Transverse colon (tissue), 4 donors: ENCODE data around the gene CHD6. TPM values are rescaled to one million over a fixed set of nuclear protein-coding genes. Genes with fewer than 3 reads are reported as not detected.

Experiments
- DNase-seq: peaks from one replicate; pipeline ENCODE4 v3.0.0-alpha.2; 2019
- H3K27ac ChIP-seq, 4 donors: fragments of 200-600 bp; sonication (generic); 2 replicates each; pipeline ENCODE4 v1.5.1; 2016 to 2018; ENCODE audit warnings: inconsistent platforms in 4 of 4
- H3K27me3 ChIP-seq: fragments of 200-600 bp; sonication (generic); 2 replicates; pipeline ENCODE4 v1.5.1; 2017; ENCODE audit warnings: inconsistent platforms
- H3K36me3 ChIP-seq, 4 donors: fragments of 200-600 bp; sonication (generic); 2 replicates each; pipeline ENCODE4 v1.5.1; 2017 to 2019; ENCODE audit warnings: inconsistent platforms in 4 of 4
- H3K4me1 ChIP-seq, 4 donors: fragments of 200-600 bp; sonication (generic); 2 replicates each; pipeline ENCODE4 v1.5.1; 2017 to 2020; ENCODE audit warnings: inconsistent platforms in 4 of 4
- H3K4me3 ChIP-seq, 4 donors: fragments of 200-600 bp; sonication (generic); 1 replicate in 1 of 4; 2 replicates in 3 of 4; pipeline versions ENCODE4 v1.5.1 to v1.6.1; 2017 to 2019; ENCODE audit warnings: inconsistent platforms in 4 of 4
- H3K9me3 ChIP-seq, 2 donors: fragments of 200-600 bp; sonication (generic); 2 replicates each; pipeline ENCODE4 v1.5.1; 2017 to 2019; ENCODE audit warnings: inconsistent platforms in 2 of 2
- CTCF ChIP-seq, 5 experiments: fragments of 200-600 bp in 3 of 5; fragments of 450-650 bp in 2 of 5; sonication (generic) in 3 of 5; IDR thresholded peaks; 1 replicate in 2 of 5; 2 replicates in 3 of 5; pipeline ENCODE4 v1.5.1; 2016 to 2017; ENCODE audit warnings: antibody characterized with exemption in 5 of 5, inconsistent platforms in 3 of 5, mild to moderate bottlenecking in 2 of 5, moderate library complexity in 1 of 5
- EP300 ChIP-seq: sonication (generic); formaldehyde crosslinking; IDR thresholded peaks from one replicate; pipeline ENCODE4 v1.6.1; 2017; ENCODE audit warnings: antibody characterized with exemption, low read depth
- POLR2A ChIP-seq: fragments of 450-650 bp; IDR thresholded peaks from one replicate; pipeline ENCODE4 v1.6.1; 2016; ENCODE audit warnings: antibody characterized with exemption, mild to moderate bottlenecking, moderate library complexity
- POLR2AphosphoS5 ChIP-seq, 3 donors: sonication (generic); formaldehyde crosslinking; IDR thresholded peaks; one replicate each; pipeline ENCODE4 v1.6.1; 2016; ENCODE audit warnings: antibody characterized with exemption in 3 of 3
- WGBS, 2 donors: methylation state at CpG; one replicate each; pipeline ENCODE4 v1.1.5; 2018; ENCODE audit warnings: low coverage in 1 of 2; 5-methylcytosine and 5-hydroxymethylcytosine counted together
- in situ Hi-C, 4 donors: fragments of 200-750 bp; cut with MboI; loops; one replicate each; pipeline versions ENCODE4 v1.15.0 to v1.15.1; 2017; ENCODE audit warnings: low sequenced_read_pairs in 3 of 4, low pct_ligation_motif_present in 1 of 4, low pct_unique_long_range_greater_than_20kb in 1 of 4
- intact Hi-C: fragments of 100-400 bp; cut with DNase I; formaldehyde crosslinking; loops from one replicate; pipeline ENCODE4 v1.15.1; 2023; ENCODE audit warnings: low total_unique reads
- total RNA-seq, 4 donors: library from RNA; depleted of rRNA; stranded (reverse); fragments of >200 nt; gene quantifications; one replicate each; pipeline ENCODE4 v1.1.0, GENCODE V29; 2016

Gene CHD6
- total RNA-seq, 4 donors from 2014 or later = 27.3 to 42.1 (median 27.9) TPM

GRCh38 chr20:41523857-41524256 is 94.3 kb downstream of the CHD6 start:
- TF ChIP-seq EP300 (no peak), POLR2AphosphoS5 (IDR thresholded peaks at IDR 0.05) (no peak), POLR2A (no peak), CTCF (IDR thresholded peaks at IDR 0.05) (no peak)
- Histone ChIP-seq H3K4me1 (peaks cover 13 to 26% (median 20%) of the 10 kb centered on the region in 4 donors), H3K9me3 (no peaks in the 10 kb centered on the region), H3K4me3 (no peak overlapping the region), H3K27ac (no peak overlapping the region), H3K27me3 (no peaks in the 10 kb centered on the region), H3K36me3 (no peaks in the 10 kb centered on the region)
- DNase-seq = no peak
- 92 to 94% methylated on average over 5 of the region's 5 CpGs for WGBS, 2 donors
- intact Hi-C loops (no loop called here), in situ Hi-C loops (no loop called here)

GRCh38 chr20:41513829-41514228 is 104.3 kb downstream of the CHD6 start:
- in situ Hi-C loops = no loop called here
- H3K27ac ChIP-seq = no peak overlapping the region
- DNase-seq = no peak
- H3K27me3 ChIP-seq = no peaks in the 10 kb centered on the region
- no peak for TF ChIP-seq POLR2A
- TF ChIP-seq POLR2AphosphoS5 (IDR thresholded peaks at IDR 0.05) = no peak
- no peak for TF ChIP-seq CTCF (IDR thresholded peaks at IDR 0.05)
- TF ChIP-seq EP300 = no peak
- WGBS, 2 donors = 67 to 73% methylated on average over 2 of the region's 2 CpGs
- peaks cover 20 to 31% (median 28%) of the 10 kb centered on the region in 4 donors for H3K4me1 ChIP-seq
- intact Hi-C loops = no loop called here
- H3K4me3 ChIP-seq = no peak overlapping the region
- no peaks in the 10 kb centered on the region for H3K36me3 ChIP-seq
- H3K9me3 ChIP-seq = no peaks in the 10 kb centered on the region

- Histone ChIP-seq H3K4me1 (peaks cover 26 to 43% (median 40%) of the 10 kb centered on the region in 4 donors), H3K27ac (no peak overlapping the region), H3K9me3 (no peaks in the 10 kb centered on the region), H3K4me3 (no peak overlapping the region), H3K36me3 (no peaks in the 10 kb centered on the region), H3K27me3 (no peaks in the 10 kb centered on the region)
- no peak for DNase-seq
- TF ChIP-seq CTCF (IDR thresholded peaks at IDR 0.05) = no peak
- TF ChIP-seq POLR2A = no peak
- TF ChIP-seq EP300 = no peak
- no peak for TF ChIP-seq POLR2AphosphoS5 (IDR thresholded peaks at IDR 0.05)
- in situ Hi-C loops (no loop called here), intact Hi-C loops (no loop called here)
- 90 to 91% methylated on average over 9 to 11 of the region's 11 CpGs for WGBS, 2 donors
Observed at GRCh38 chr20:41512624-41513023, 105.6 kb downstream of the CHD6 start.

GRCh38 chr20:41510847-41511450 is 107.2 kb downstream of the CHD6 start:
- no peak for DNase-seq
- intact Hi-C loops (no loop called here), in situ Hi-C loops (no loop called here)
- H3K9me3 ChIP-seq = no peaks in the 10 kb centered on the region
- no peaks in the 10 kb centered on the region for H3K27me3 ChIP-seq
- WGBS, 2 donors = 45 to 49% methylated on average over 5 of the region's 5 CpGs
- TF ChIP-seq CTCF (IDR thresholded peaks at IDR 0.05) (no peak), POLR2AphosphoS5 (IDR thresholded peaks at IDR 0.05) (no peak), POLR2A (no peak)
- H3K36me3 ChIP-seq = no peaks in the 10 kb centered on the region
- H3K27ac ChIP-seq = peak overlapping the region; percentile 0 to 76 (median 76)
- H3K4me3 ChIP-seq = no peak overlapping the region
- peaks cover 26 to 48% (median 45%) of the 10 kb centered on the region in 4 donors for H3K4me1 ChIP-seq
